ENCODE measurements around the gene CDRT4. TPM values are rescaled to one million over a fixed set of nuclear protein-coding genes. Genes with fewer than 3 reads are reported as not detected.

Gene CDRT4
- total RNA-seq, 4 donors from 2014 or later = 4.0 to 13.4 (median 11.1) TPM

DNA sequence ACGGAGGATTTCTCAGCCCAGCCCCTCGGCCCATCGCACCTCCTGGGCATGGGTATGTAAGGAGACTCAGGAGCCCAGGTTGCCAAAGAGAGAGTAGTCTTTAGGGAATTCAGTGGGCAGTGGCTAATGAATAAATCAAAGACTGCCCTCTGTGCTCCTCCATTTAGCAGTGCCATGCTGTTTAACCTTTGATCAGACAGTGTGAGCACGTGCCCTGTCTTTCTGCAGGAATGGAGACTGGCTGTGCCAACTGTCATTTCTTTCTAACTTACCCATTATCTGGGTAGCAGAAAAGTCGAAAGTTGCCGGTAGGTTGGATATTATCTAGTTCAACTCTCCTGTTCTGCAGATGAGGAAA lies 62.4 kb downstream of the CDRT4 start:
- TF ChIP-seq CTCF (IDR thresholded peaks at IDR 0.05) (no peak), POLR2A (IDR thresholded peaks at IDR 0.05) (no peak)
- Histone ChIP-seq H3K9me3 (no peaks in the 10 kb centered on the region), H3K27me3 (no peaks in the 10 kb centered on the region), H3K4me3 (replicated peaks in 1 of 3) (no peak overlapping the region), H3K36me3 (no peaks in the 10 kb centered on the region), H3K27ac (no peak overlapping the region), H3K4me1 (peaks cover 21 to 50% of the 10 kb centered on the region in 2 donors)
- 91 to 97% methylated on average over 6 of the region's 6 CpGs for WGBS, 2 donors
- DNase-seq = no peak
- intact Hi-C loops (cut with DNase I) = loop anchor here (10.0 kb wide), 1 partner anchor 130 kb away; no protein-coding TSS in a partner anchor

- Histone ChIP-seq H3K36me3 (no peaks in the 10 kb centered on the region), H3K4me1 (peaks cover 14 to 46% of the 10 kb centered on the region in 2 donors), H3K9me3 (no peaks in the 10 kb centered on the region), H3K27ac (peak overlapping the region in 2 of 3 donors; percentile 44 to 62), H3K27me3 (no peaks in the 10 kb centered on the region), H3K4me3 (replicated peaks in 1 of 3) (no peak overlapping the region)
- intact Hi-C loops (cut with DNase I) = loop anchor here (10.0 kb wide), 1 partner anchor 130 kb away; no protein-coding TSS in a partner anchor
- 76 to 78% methylated on average over 20 of the region's 20 CpGs for WGBS, 2 donors
- TF ChIP-seq POLR2A (IDR thresholded peaks at IDR 0.05) (no peak), CTCF (IDR thresholded peaks at IDR 0.05) (no peak)
- no peak for DNase-seq
Observed at GRCh38 chr17:15404106-15405057, 63.0 kb downstream of the CDRT4 start.

DNA sequence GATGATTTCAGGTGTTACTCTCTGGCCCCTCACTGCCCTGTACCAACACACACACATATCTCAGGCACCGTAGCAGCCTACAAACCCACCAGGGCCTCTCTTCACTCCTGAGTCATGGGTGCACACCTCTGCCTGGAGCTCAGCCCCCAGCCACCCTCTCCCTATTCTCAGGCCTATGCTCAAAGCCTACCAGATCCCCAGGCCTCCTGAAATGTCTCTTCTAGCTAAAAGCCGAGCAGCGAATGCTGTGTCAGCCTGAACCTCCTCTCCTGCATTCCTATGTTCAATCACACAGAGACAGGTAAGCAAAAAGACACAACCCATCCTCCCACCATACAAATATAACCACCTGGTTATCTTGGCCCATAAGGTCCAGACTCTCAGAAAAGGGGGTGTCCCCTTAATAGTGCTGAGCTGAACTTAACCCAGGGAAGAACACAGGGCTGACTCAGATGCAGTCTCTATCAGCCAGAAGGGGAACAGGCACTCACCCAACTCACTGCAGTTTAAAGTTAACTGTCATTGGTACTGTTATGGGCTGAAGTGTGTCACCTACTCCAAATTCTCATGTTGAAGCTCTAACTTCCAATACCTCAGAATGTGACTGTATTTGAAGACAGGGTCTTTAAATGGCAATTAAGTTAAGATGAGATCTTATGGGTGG lies 64.0 kb downstream of the CDRT4 start:
- Histone ChIP-seq H3K4me3 (replicated peaks in 1 of 3) (no peak overlapping the region), H3K27me3 (no peaks in the 10 kb centered on the region), H3K9me3 (no peaks in the 10 kb centered on the region), H3K4me1 (peaks cover 6 to 42% of the 10 kb centered on the region in 2 donors), H3K36me3 (no peaks in the 10 kb centered on the region), H3K27ac (peak overlapping the region; percentile 30 to 62 (median 44))
- no peak for TF ChIP-seq POLR2A (IDR thresholded peaks at IDR 0.05)
- no peak for TF ChIP-seq CTCF (IDR thresholded peaks at IDR 0.05)
- 47% methylated on average over 3 of the region's 3 CpGs for WGBS, 2 donors
- intact Hi-C loops (cut with DNase I) = loop anchor here (10.0 kb wide), 1 partner anchor 129 kb away; no protein-coding TSS in a partner anchor
- peak in 1 of 2 donors; percentile 56 for DNase-seq

DNA sequence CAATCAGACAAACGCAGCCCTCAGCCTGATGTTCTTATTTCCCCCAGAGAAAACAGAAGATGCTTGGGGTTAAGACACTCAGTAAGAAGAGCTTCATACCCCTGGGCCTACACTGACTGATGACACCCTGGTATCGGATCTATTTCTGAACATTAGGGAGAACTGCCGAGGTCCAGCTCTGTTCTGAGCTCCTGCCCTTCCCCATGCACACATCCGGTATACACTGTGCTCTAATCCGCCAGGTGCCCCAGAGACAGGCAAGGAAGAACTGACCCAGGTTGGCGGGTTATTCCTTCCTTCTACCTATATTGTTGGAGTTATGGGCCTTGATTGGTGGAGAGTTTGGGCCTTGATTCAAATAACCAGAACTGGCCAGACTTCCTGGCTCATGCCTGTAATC lies 68.0 kb downstream of the CDRT4 start:
- DNase-seq = no peak
- Histone ChIP-seq H3K4me1 (peaks cover 0 to 26% of the 10 kb centered on the region in 2 donors), H3K36me3 (no peaks in the 10 kb centered on the region), H3K27me3 (no peaks in the 10 kb centered on the region), H3K4me3 (replicated peaks in 1 of 3) (no peak overlapping the region), H3K27ac (no peak overlapping the region), H3K9me3 (no peaks in the 10 kb centered on the region)
- no peak for TF ChIP-seq POLR2A (IDR thresholded peaks at IDR 0.05)
- TF ChIP-seq CTCF (IDR thresholded peaks at IDR 0.05) = no peak
- intact Hi-C loops (cut with DNase I) = no loop called here
- 89 to 92% methylated on average over 5 to 6 of the region's 6 CpGs for WGBS, 2 donors

Measured in thyroid gland (tissue), 4 donors.